NK-92 (cell line): ENCODE measurements around the gene TXLNA.

Source experiments
- DNase-seq: peaks from one replicate; lab custom pipeline; 2025; ENCODE audit not compliant: unreplicated experiment; lab: John Stamatoyannopoulos, UW

The TXLNA gene

GRCh38 chr1:32208469-32208868 is 29.0 kb downstream of the TXLNA start:
- DNase-seq, result no peak

GRCh38 chr1:32208891-32209328 is 29.4 kb downstream of the TXLNA start, which contains the start of gene DCDC2B:
TSS of gene DCDC2B (plus strand) at chr1:32209089. CDS start at chr1:32209094, 5 bp downstream.
- no peak for DNase-seq

- DNase-seq, result no peak
Measured at GRCh38 chr1:32215629-32216480, 36.4 kb downstream of the TXLNA start.

GRCh38 chr1:32216566-32216965 is 37.1 kb downstream of the TXLNA start:
- DNase-seq, result no peak

- no peak for DNase-seq
Measured at GRCh38 chr1:32219022-32219421, 39.5 kb downstream of the TXLNA start.

GRCh38 chr1:32220746-32221580 is 41.5 kb downstream of the TXLNA start:
- DNase-seq, result no peak

- no peak for DNase-seq
Measured at GRCh38 chr1:32221581-32221979, 42.1 kb downstream of the TXLNA start.

GRCh38 chr1:32221980-32222755 is 42.7 kb downstream of the TXLNA start, which contains the start of the genes EIF3I and TMEM234:
TSS of gene EIF3I (plus strand) at chr1:32222407. CDS start at chr1:32222442, 35 bp downstream.
TSS of gene TMEM234 (minus strand) at chr1:32222353. CDS start at chr1:32222322, 31 bp downstream.
- no peak for DNase-seq

GRCh38 chr1:32223683-32224082 is 44.2 kb downstream of the TXLNA start:
- DNase-seq, result no peak

GRCh38 chr1:32224285-32224684 is 44.8 kb downstream of the TXLNA start:
- no peak for DNase-seq

GRCh38 chr1:32228771-32229170 is 49.3 kb downstream of the TXLNA start:
- no peak for DNase-seq

GRCh38 chr1:32231843-32232432 is 52.5 kb downstream of the TXLNA start:
- no peak for DNase-seq

- DNase-seq, result no peak
Measured at GRCh38 chr1:32232558-32233304, 53.3 kb downstream of the TXLNA start.

- DNase-seq, result no peak
Measured at GRCh38 chr1:32234792-32235191, 55.3 kb downstream of the TXLNA start.

GRCh38 chr1:32239337-32239736 is 59.9 kb downstream of the TXLNA start:
- no peak for DNase-seq

- DNase-seq, result no peak
Measured at GRCh38 chr1:32239790-32240139, 60.3 kb downstream of the TXLNA start.

GRCh38 chr1:32240140-32240951 is 60.9 kb downstream of the TXLNA start:
- DNase-seq, result no peak

- DNase-seq, result no peak
Measured at GRCh38 chr1:32241001-32241763, 61.7 kb downstream of the TXLNA start.
